Measurements from ENCODE around the gene TSC22D1.
A peak's percentile ranks its signal among the peaks of the same experiment; 100 is the strongest.

The TSC22D1 gene

DNA sequence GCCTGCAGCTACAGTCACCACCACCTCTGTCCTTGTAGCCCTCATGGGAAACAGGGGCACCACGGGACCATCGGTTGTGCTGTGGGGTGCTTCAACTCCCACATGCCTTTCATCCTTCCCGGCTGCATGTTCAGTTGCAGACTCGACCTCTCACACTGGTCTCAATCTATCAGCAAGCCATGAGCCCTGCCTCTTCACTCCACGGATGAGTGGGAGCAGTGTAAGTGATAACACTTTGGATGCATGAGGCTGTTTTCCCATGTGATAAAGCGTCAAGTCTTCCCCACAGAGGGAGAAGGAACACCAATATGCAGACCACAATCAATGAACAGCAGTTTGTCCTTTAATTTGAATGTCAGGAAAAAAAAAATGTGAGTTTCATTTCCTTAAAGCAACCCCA lies 190.3 kb downstream of the TSC22D1 start:
- ChIA-PET CTCF (interaction anchor here (1.1 to 2.5 kb wide), 2 partner anchors 9 to 12 kb away, joined by 4 to 6 read pairs; no protein-coding TSS in a partner anchor), POLR2A (interaction anchor here (0.5 to 0.7 kb wide), 2 partner anchors 27 to 147 kb away, joined by 3 to 4 read pairs; no protein-coding TSS in a partner anchor)
- H3K4me3 ChIP-seq (ENCODE audit: control insufficient read depth in 1 of 7, extremely low read depth in 1 of 7, insufficient read depth in 4 of 7, low read depth in 2 of 7, low read length in 6 of 7), result no peak overlapping the region
- no peaks in the 10 kb centered on the region for H3K27me3 ChIP-seq (replicated peaks in 2 of 5; ENCODE audit: control insufficient read depth in 4 of 5, insufficient read depth in 5 of 5, low read length in 4 of 5)
- WGBS (ENCODE audit: insufficient coverage), result 71% methylated on average over 1 of the region's 6 CpGs
- peaks cover 0 to 33% (median 23%) of the 10 kb centered on the region in 4 experiments for H3K4me1 ChIP-seq (ENCODE audit: control extremely low read depth in 1 of 4, control insufficient read depth in 4 of 4, insufficient read depth in 4 of 4, low read length in 3 of 4)
- H3K9me3 ChIP-seq (ENCODE audit: control extremely low read depth in 1 of 5, control insufficient read depth in 4 of 5, insufficient read depth in 2 of 5, low read depth in 1 of 5, low read length in 4 of 5), result no peaks in the 10 kb centered on the region
- DNase-seq, result no peak
- no peak overlapping the region for H3K27ac ChIP-seq (ENCODE audit: insufficient read depth in 1 of 2, low read depth in 1 of 2, low read length in 2 of 2, poor library complexity in 1 of 2, severe bottlenecking in 2 of 2)
- no peaks in the 10 kb centered on the region for H3K36me3 ChIP-seq (ENCODE audit: control insufficient read depth in 4 of 4, insufficient read depth in 4 of 4, low read length in 3 of 4)

DNA sequence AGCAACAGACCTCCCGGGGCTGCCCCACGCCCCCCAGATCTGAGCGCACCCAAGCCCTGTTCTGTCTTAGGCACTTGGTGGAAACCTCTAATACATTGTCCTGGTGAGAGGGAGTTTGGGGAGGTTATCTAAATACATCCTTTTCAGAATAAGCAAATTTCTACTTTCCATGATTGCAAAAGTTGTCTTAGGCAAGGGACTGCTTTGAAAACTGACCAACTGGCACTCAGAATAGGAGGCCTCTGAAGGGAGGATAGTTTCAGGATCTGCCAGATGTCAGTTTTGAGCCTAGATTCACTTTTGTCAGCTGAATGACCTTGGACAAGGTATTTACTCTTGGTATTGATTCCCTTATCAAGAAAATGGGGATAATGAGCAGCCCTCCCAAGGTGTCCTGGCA lies 190.7 kb downstream of the TSC22D1 start:
- no peaks in the 10 kb centered on the region for H3K36me3 ChIP-seq (ENCODE audit: control insufficient read depth in 4 of 4, insufficient read depth in 4 of 4, low read length in 3 of 4)
- ChIA-PET POLR2A (interaction anchor here (0.5 kb wide), 1 partner anchor 27 kb away, joined by 4 read pairs; no protein-coding TSS in a partner anchor), CTCF (interaction anchor here (1.1 kb wide), 1 partner anchor 9 kb away, joined by 4 read pairs; no protein-coding TSS in a partner anchor)
- no peak for DNase-seq
- H3K27ac ChIP-seq (ENCODE audit: insufficient read depth in 1 of 2, low read depth in 1 of 2, low read length in 2 of 2, poor library complexity in 1 of 2, severe bottlenecking in 2 of 2), result no peak overlapping the region
- H3K4me1 ChIP-seq (ENCODE audit: control extremely low read depth in 1 of 4, control insufficient read depth in 4 of 4, insufficient read depth in 4 of 4, low read length in 3 of 4), result peaks cover 0 to 33% (median 23%) of the 10 kb centered on the region in 4 experiments
- no peak overlapping the region for H3K4me3 ChIP-seq (ENCODE audit: control insufficient read depth in 1 of 7, extremely low read depth in 1 of 7, insufficient read depth in 4 of 7, low read depth in 2 of 7, low read length in 6 of 7)
- no peaks in the 10 kb centered on the region for H3K9me3 ChIP-seq (ENCODE audit: control extremely low read depth in 1 of 5, control insufficient read depth in 4 of 5, insufficient read depth in 2 of 5, low read depth in 1 of 5, low read length in 4 of 5)
- no CpG with 5 or more reads among the region's 3 CpGs for WGBS (ENCODE audit: insufficient coverage)
- H3K27me3 ChIP-seq (replicated peaks in 2 of 5; ENCODE audit: control insufficient read depth in 4 of 5, insufficient read depth in 5 of 5, low read length in 4 of 5), result no peaks in the 10 kb centered on the region

DNA sequence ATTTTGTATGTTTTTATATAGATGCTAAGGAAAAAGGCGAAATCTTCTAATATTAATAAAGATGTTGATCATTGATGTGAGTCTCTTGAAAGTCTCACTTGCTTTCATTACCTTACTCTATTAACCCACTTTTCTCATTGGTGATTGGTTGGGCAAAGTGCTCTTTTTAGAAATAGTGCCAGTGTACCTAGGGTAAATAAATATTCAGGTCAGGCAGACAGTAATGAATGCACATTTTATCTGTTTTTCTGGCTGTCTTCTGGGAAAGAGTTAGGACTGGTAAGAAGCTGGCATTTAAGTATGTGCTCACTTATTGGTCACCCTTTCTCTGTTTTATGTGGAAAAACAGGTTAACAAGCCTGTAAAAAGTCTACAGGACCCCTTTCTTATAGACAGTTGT lies 191.4 kb downstream of the TSC22D1 start:
- H3K4me1 ChIP-seq (ENCODE audit: control extremely low read depth in 1 of 4, control insufficient read depth in 4 of 4, insufficient read depth in 4 of 4, low read length in 3 of 4), result peaks cover 0 to 33% (median 23%) of the 10 kb centered on the region in 4 experiments
- ChIA-PET CTCF (interaction anchor here (0.8 to 1.8 kb wide), 6 partner anchors 12 to 40 kb away, joined by 3 to 6 read pairs (median 3); no protein-coding TSS in a partner anchor), POLR2A (no interaction called here)
- H3K36me3 ChIP-seq (ENCODE audit: control insufficient read depth in 4 of 4, insufficient read depth in 4 of 4, low read length in 3 of 4), result no peaks in the 10 kb centered on the region
- no peak overlapping the region for H3K4me3 ChIP-seq (ENCODE audit: control insufficient read depth in 1 of 7, extremely low read depth in 1 of 7, insufficient read depth in 4 of 7, low read depth in 2 of 7, low read length in 6 of 7)
- no peaks in the 10 kb centered on the region for H3K9me3 ChIP-seq (ENCODE audit: control extremely low read depth in 1 of 5, control insufficient read depth in 4 of 5, insufficient read depth in 2 of 5, low read depth in 1 of 5, low read length in 4 of 5)
- H3K27ac ChIP-seq (ENCODE audit: insufficient read depth in 1 of 2, low read depth in 1 of 2, low read length in 2 of 2, poor library complexity in 1 of 2, severe bottlenecking in 2 of 2), result no peak overlapping the region
- DNase-seq, result no peak
- H3K27me3 ChIP-seq (replicated peaks in 2 of 5; ENCODE audit: control insufficient read depth in 4 of 5, insufficient read depth in 5 of 5, low read length in 4 of 5), result no peaks in the 10 kb centered on the region
- no CpG with 5 or more reads among the region's 1 CpG for WGBS (ENCODE audit: insufficient coverage)

DNA sequence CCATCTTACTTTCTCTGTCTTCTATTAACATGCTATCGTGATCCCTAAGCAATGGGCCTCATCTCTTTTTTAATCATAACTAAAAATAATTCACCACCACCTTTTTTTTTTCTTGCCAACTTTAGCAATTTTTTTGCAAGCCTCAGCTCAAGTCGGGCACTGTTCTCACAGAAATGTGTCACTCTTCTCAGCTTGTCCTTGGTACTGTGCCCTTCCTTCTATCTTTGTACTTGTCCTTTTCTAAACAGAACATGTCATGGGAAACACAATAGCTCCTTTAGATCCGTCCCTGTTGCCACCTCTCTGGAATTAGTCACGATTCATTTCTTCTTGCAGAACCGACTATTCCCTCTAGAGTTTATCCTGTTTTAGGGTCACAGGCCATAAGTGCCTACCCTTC lies 192.2 kb downstream of the TSC22D1 start:
- 74% methylated on average over 4 of the region's 5 CpGs for WGBS (ENCODE audit: insufficient coverage)
- Histone ChIP-seq H3K4me3 (ENCODE audit: control insufficient read depth in 1 of 7, extremely low read depth in 1 of 7, insufficient read depth in 4 of 7, low read depth in 2 of 7, low read length in 6 of 7) (no peak overlapping the region), H3K27ac (ENCODE audit: insufficient read depth in 1 of 2, low read depth in 1 of 2, low read length in 2 of 2, poor library complexity in 1 of 2, severe bottlenecking in 2 of 2) (no peak overlapping the region), H3K4me1 (ENCODE audit: control extremely low read depth in 1 of 4, control insufficient read depth in 4 of 4, insufficient read depth in 4 of 4, low read length in 3 of 4) (peaks cover 0 to 24% (median 16%) of the 10 kb centered on the region in 4 experiments), H3K9me3 (ENCODE audit: control extremely low read depth in 1 of 5, control insufficient read depth in 4 of 5, insufficient read depth in 2 of 5, low read depth in 1 of 5, low read length in 4 of 5) (no peaks in the 10 kb centered on the region), H3K36me3 (ENCODE audit: control insufficient read depth in 4 of 4, insufficient read depth in 4 of 4, low read length in 3 of 4) (no peaks in the 10 kb centered on the region), H3K27me3 (replicated peaks in 2 of 5; ENCODE audit: control insufficient read depth in 4 of 5, insufficient read depth in 5 of 5, low read length in 4 of 5) (no peaks in the 10 kb centered on the region)
- no peak for DNase-seq
- ChIA-PET CTCF (interaction anchor here (0.7 to 1.8 kb wide), 10 partner anchors 9 to 135 kb away, joined by 3 to 6 read pairs (median 3); no protein-coding TSS in a partner anchor), POLR2A (no interaction called here)

DNA sequence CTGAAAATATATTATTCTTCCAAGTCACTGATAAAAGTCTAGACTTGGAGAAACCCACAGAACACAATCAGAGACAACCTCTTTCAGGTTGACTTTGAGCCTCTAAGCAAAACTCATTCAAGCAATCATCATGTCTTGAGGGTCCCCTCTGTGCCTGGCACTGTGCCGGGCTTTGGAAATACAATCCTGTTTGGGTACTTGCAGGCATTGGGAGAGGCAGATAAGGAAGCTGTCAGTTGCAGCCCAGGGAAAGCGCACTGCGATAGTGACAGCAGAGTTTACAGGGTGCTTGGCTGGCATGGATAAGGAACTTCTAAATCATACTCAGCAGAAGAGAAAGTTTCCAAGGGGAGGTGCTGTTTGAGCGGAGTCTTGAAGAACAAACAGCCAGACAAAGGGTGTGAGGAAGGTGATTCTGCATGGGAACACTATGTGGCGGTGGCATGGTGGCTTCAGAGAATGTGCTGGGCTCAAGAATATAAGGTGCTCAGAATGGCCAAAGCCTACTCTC lies 193.4 kb downstream of the TSC22D1 start:
- peak; percentile 61 to 80 (median 65) for DNase-seq
- H3K4me1 ChIP-seq (ENCODE audit: control extremely low read depth in 1 of 4, control insufficient read depth in 4 of 4, insufficient read depth in 4 of 4, low read length in 3 of 4), result peaks cover 0 to 15% (median 9%) of the 10 kb centered on the region in 4 experiments
- no peaks in the 10 kb centered on the region for H3K27me3 ChIP-seq (replicated peaks in 2 of 5; ENCODE audit: control insufficient read depth in 4 of 5, insufficient read depth in 5 of 5, low read length in 4 of 5)
- WGBS (ENCODE audit: insufficient coverage), result 13% methylated on average over 4 of the region's 5 CpGs
- H3K27ac ChIP-seq (ENCODE audit: insufficient read depth in 1 of 2, low read depth in 1 of 2, low read length in 2 of 2, poor library complexity in 1 of 2, severe bottlenecking in 2 of 2), result peak overlapping the region in 1 of 2 experiments; percentile 43
- H3K36me3 ChIP-seq (ENCODE audit: control insufficient read depth in 4 of 4, insufficient read depth in 4 of 4, low read length in 3 of 4), result no peaks in the 10 kb centered on the region
- POLR2A ChIA-PET, result interaction anchor here (1.6 kb wide), 1 partner anchor 54 kb away, joined by 5 read pairs; no protein-coding TSS in a partner anchor
- no peak overlapping the region for H3K4me3 ChIP-seq (ENCODE audit: control insufficient read depth in 1 of 7, extremely low read depth in 1 of 7, insufficient read depth in 4 of 7, low read depth in 2 of 7, low read length in 6 of 7)
- H3K9me3 ChIP-seq (ENCODE audit: control extremely low read depth in 1 of 5, control insufficient read depth in 4 of 5, insufficient read depth in 2 of 5, low read depth in 1 of 5, low read length in 4 of 5), result no peaks in the 10 kb centered on the region
- CTCF ChIA-PET, result interaction anchor here (0.9 to 1.8 kb wide), 6 partner anchors 14 to 139 kb away, joined by 3 to 6 read pairs (median 3); no protein-coding TSS in a partner anchor

All from common myeloid progenitor, CD34-positive (primary cell).